LNCAP (cell line): ENCODE data around the gene ZNF592.

Experiments used
- CTCF ChIP-seq: fragments of 450-650 bp; IDR thresholded peaks from 2 replicates; pipeline ENCODE4 v1.5.1; 2017; ENCODE audit warnings: mild to moderate bottlenecking

The ZNF592 gene

GRCh38 chr15:84798436-84798946 lies 50.1 kb downstream of the ZNF592 start:
- TF ChIP-seq CTCF: no peak

GRCh38 chr15:84799511-84800187 lies 51.3 kb downstream of the ZNF592 start:
- no peak for TF ChIP-seq CTCF

GRCh38 chr15:84800365-84800806 lies 52.0 kb downstream of the ZNF592 start:
- no peak for TF ChIP-seq CTCF

GRCh38 chr15:84804005-84804900 lies 55.9 kb downstream of the ZNF592 start:
- no peak for TF ChIP-seq CTCF

- TF ChIP-seq CTCF: no peak
These were observed 56.8 kb downstream of the ZNF592 start for GRCh38 chr15:84805221-84805620.

GRCh38 chr15:84807228-84807627 lies 58.8 kb downstream of the ZNF592 start:
- TF ChIP-seq CTCF: no peak

GRCh38 chr15:84810073-84810840 lies 61.9 kb downstream of the ZNF592 start:
- TF ChIP-seq CTCF: no peak
